HG03159 (cell line): Measurements from ENCODE around the gene MAB21L4.

Experiments used
- ATAC-seq: cut with Tn5 transposase; IDR thresholded peaks from one replicate; pipeline ENCODE4 v1.9.1; 2021; ENCODE audit warnings: mild to moderate bottlenecking, moderate library complexity; ENCODE audit not compliant: unreplicated experiment

MAB21L4 gene

DNA sequence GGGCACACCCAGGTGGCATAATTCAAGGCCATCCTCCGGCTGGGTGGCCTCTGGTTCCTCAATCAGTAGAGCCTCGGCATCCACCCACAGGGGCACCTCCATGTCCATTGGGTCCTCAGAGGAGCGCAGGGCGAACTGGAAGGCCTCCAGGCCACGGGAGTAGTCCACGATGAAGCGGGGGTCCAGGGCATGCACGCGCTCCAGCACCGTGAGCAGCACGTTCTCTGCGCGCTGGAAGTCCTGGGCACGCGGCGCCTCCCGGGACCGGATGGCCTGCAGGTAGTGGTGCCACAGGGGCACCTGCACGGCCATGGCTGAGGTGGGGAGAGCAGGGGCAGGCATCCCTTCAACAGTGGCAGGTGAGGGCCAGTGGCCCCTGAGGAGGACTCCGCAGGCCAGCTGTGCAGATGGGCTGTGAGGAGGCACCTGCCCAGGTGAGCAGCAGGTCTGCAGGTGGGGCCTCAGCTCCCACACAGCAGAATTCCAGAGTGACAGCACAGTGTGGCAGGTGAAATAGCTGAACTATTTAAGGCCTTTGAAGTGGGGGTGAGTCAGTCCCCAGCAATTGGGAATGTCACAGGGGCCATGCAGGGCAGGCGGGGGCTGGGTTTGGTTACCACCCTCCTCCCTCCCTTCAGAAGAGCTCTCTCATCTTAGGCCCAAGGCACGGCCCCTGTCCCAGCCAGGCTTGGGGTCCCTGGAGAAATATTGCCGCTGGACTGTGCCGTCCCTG lies at the start of gene MAB21L4:
MAB21L4 (minus strand) TSS at position 501 of the 733 bp plus-strand sequence; CDS start at position 342, 159 bp downstream.
- no peak for ATAC-seq

GRCh38 chr2:240936106-240936505 lies 40.1 kb upstream of the MAB21L4 start:
- ATAC-seq: no peak

- ATAC-seq: no peak
These were observed 39.3 kb upstream of the MAB21L4 start for GRCh38 chr2:240935103-240935876.

DNA sequence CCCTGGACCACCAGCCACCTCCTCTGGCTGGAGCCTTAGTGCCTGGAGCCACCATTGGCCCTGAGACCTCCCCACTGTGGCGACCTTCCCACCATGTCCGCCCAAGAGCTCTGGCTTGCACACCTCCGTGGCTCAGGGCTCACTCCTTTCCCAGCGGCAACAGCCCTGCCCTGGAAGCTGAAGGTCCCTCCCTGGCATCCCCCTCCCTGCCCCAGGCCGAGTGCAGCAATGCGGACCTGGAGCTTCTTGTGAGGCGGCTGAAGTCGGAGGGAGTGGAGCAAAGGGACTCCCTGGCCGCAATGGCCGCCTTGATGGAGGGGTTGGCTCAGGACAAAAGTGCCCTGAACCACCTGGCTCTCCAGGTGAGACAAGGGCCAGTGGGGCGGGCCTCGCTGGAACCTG lies 38.7 kb upstream of the MAB21L4 start:
- no peak for ATAC-seq

DNA sequence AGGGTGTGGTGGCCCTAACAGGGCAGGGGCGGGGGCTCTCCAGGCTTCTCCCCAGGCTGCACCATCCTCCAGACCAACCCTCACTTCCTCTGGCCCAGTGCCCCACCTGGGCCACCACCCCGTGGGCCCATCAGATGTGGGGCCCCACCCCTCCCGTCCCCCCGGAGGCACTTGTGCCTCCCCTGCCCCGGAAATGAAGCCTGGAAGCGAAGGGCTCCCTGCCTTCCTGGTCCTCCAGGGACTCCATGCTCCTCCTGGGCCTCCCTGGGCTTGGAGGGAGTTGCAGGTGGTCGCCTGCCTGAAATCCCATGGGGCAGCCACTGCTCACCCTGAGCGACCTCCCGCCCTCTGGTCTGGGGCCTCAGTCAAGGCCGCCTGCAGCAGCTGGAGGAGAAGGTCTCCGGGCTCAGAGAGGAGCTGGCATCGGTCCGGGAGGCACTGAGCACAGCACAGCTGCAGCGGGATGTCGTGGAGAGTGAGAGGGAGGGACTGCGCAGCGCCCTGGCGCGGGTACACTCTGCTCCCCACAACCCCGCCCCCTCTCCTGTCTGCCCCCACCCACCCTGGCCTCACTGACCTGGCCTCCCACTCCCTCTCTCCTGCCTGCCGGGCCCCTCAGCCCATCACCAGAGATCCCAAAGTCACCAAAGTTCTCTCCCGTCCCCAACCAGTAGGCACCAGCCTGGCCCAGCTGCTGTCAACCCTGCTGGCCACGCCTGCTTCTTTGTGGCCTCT lies 38.2 kb upstream of the MAB21L4 start:
- no peak for ATAC-seq

DNA sequence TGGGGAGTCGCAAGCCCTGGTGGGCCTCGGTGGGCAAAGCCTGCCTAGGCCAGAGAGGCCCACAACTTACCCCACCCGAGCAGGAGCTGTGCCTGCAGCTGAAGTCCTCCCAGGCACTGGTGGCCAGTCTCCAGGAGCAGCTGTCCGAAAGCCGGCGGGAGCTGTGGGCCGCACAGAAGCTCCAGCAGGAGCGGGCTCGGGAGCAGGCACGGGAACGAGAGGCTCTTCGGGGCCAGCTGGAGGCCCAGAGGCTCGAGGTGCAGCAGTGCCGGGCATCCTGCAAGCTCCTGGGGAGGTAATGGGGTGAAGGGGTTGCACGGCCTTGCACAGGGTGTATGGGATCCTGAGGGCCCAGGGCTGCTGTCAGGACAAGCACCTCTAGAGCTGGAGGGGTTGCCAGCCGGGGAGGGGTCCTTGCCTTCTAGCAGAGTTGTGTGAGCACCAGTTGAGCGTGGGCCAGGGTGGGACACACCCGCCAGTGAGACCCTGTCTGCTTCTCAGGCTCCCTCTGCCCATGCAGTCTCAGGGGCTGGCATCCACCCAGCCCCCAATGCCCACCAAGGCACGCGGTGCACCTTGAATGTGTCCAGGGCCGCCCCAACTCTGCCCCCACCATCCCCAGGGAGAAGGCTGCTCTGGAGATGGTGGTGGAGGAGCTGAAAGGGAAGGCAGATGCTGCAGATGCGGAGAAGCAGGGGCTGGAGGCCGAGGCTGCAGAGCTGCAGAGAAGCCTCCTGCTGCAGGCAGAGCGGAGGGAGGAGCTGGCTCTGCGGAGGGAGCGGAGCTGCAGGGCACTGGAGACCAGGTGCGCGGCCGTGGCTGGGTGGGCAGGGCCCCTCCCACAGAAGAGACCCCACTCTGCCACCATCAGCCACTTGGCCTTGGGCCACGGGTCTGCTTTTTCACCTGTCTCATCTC lies 37.4 kb upstream of the MAB21L4 start:
- ATAC-seq: no peak

DNA sequence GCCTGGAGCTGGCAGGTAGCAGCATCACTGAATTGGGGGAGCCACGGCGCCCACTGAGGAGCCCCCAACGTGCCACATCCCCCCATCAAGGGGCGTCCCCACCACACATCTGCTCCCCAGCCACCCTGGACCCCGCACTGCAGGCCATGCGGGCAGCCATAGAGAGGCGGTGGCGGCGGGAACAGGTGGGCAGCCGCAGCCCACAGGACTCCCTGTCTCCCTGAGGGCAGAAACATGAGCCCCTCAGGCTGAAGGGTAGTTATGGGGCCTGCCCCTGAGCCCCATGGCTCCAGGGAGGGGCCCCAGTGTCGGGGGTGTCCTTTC lies 36.7 kb upstream of the MAB21L4 start:
- ATAC-seq: no peak

DNA sequence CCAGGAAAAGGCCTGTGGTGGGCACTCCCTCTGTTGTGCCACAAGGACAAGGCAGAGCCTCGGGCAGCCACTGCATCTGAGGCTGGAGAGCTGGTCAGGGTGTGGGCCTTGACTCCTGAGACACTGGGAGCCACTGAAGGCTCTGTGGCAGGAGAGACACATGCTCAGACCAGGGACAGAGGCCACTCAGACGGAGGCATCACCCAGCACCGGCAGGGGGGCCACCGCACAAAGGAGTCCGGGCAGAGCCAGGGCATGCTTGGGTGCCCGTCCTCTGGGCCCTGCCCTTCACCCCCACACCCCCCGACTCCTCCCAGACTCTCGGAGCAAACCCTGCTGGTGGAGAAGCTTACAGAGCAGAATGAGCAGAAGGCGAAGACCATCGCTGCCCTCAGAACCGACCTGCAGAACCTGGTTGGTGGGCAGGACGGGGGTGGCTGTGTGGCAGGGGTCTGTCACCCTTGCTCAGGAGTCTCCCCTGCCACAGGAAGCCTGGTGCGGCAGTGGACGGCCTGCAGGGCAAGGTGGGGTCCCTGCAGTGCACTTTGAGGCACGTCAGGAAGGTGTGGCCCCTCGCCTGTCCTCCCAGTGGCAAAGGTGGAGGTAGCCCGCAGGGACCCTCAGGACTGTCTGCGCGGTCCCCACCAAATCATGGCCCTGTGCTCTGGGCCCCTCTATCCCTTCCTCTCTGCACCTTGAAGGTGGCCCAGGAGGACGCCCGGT lies 36.2 kb upstream of the MAB21L4 start:
- no peak for ATAC-seq

- no peak for ATAC-seq
These were observed 35.5 kb upstream of the MAB21L4 start for GRCh38 chr2:240931319-240931949.

DNA sequence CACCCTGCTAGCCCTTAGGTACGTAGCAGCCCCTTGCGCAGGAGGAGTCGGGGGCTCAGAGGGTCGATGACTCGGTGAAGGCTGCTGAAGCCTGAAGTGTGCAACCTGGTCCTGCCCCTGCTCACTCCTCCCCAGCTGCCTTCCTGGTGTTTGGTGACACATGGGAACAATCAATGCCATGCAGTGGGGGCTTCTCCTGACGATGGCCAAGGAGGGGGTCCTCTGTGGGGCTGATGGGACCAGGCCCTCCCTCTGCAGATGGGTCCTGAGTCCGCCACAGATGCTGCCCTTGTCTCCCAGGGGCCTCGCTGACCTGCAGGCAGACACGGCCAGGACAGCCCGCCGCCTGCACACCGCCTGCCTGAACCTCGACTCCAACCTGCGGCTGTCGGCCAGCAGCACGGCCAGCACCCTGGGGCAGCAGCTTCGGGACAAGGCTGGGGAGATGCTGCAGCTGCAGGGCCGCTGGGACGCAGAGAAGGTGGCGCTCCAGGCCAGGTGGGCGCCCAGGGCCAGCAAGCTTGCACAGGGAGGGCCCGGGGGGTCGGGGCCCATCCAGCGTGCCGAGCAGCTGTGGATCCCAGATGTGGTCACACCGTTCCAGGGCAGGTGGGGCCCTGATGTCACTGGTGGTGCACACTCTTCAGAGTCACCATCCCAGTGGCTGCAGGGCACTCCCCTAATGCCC lies 34.8 kb upstream of the MAB21L4 start:
- no peak for ATAC-seq

- ATAC-seq: no peak
These were observed 34.2 kb upstream of the MAB21L4 start for GRCh38 chr2:240930096-240930630.

- no peak for ATAC-seq
These were observed 33.6 kb upstream of the MAB21L4 start for GRCh38 chr2:240929364-240930095.

DNA sequence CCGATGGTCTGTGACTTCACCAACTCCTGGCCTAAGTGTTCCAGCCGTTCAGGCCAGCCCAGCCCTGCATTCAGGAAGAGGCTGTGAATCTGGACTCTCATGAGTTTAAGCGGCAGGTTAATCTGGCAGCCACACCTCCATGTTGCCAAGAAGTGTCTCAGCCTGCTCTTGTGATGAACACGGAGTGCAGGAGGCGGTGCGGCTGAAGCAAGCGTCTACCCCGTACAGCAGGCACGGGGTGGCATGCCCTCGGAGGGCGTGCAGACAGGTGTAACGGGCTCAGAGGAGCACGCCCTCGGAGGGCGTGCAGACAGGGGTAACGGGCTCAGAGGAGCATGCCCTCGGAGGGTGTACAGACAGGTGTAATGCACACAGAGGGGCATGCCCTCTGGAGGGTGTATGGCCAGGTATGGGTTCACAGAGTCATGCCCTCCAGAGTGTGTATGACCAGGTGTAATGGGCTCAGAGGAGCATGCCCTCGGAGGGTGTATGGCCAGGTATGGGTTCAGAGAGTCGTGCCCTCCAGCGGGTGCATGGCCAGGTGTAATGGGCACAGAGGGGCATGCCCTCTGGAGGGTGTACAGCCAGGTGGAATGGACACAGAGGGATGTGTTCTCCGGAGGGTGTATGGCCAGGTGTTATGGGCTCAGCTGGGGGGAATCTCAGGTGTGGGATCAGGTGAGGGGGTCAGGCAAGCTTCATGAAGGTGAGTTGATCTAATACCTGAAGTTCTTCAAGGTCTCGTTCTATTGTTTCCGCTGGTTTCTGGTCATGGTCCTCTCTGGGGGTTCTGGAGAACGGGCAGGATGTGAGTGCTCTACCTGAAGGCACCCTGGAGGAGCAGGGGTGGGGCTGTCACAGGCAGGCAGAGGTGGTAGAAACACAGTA lies 32.8 kb upstream of the MAB21L4 start:
- ATAC-seq: no peak

DNA sequence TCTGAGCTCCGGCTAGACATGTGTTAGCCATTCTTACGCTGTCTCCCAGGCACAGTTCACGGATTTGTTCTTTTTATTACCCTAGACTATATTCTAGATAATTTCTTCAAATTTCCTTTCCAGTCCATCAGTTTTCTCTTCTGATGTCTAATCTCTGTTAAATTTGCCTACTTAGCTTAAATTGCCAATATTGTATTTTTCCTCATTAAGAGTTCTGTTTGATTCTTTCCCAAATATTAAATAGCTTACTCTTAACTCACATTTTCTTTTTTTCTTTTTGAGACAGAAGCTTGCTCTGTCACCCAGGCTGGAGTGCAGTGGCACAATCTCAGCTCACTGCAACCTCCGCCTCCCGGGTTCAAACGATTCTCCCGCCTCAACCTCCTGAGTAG lies 31.4 kb upstream of the MAB21L4 start:
- no peak for ATAC-seq

DNA sequence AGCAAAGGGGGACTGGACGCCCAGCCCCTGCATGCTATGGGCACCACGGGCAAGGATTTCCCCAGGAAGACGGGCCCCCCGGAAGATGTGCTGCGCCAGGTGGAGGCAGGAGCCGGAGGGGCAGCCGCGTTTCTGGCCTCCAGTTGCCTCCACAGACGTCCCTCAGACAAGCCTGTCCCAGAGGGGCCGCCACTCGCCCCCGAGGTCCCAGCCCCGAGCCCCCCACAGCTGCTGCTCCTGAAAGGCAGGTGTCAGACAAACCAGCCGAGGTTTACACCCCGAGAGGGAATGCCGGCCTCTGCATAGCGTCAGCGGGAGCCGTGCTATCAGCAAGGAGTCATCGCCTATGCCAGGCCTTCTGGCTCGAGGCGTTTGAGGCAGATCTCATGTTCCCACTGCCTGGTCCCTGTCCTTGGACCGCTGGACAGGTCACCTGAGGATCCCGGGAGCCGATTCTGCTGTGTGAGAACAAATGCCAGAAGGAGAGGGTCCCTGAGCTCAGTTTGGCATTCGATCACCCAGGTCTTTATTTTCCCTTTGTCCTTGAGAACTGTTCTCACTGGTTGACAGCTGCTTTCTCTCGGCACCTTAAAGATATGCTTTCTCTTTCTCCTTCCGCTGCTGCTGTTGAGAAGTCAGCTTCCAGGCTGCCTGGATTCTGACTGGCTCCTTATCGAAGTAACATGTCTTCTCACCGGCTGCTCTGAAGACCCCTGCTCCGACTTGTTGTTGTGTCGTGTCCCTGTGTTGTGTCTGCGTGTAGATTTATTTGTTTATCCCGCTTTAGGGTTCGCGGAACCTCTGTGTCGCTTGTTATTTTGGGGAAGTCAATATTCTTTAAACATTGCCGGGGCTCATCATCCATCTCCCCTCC lies 30.8 kb upstream of the MAB21L4 start:
- ATAC-seq: no peak
